ENCODE results near the gene EMX2.

Gene EMX2

DNA sequence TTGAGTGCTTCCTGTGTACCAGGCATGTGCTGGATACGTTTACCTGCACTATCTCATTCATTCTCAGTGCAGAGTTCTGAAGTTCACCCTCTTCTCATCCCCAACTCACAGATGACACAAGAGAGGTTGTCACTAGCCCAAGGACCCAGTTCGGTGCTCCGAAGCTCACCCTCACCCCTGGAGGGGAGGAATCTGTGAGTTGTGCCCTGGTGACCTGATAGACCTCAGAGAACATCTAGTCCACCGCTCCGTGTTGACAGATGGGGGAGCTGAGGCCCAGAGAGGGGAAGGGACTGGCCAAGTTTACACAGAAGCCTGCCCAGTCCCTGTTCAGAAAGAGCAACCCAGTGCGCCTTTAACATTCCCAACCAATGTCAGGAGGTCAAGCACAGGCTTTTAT is 44.8 kb upstream of the EMX2 start:
- Histone ChIP-seq H3K9ac (ENCODE audit: low read length) (no peak overlapping the region), H3K4me3 (ENCODE audit: insufficient read depth, low read length, poor library complexity, severe bottlenecking) (no peak overlapping the region), H4K20me1 (ENCODE audit: low read depth, low read length) (no peaks in the 10 kb centered on the region), H3F3A (ENCODE audit: insufficient read depth) (no peaks in the 10 kb centered on the region), H3K79me2 (ENCODE audit: insufficient read depth, low read length) (no peaks in the 10 kb centered on the region), H3K27me3 (ENCODE audit: low read length) (no peaks in the 10 kb centered on the region), H3K9me3 (ENCODE audit: insufficient read depth, low read length) (no peaks in the 10 kb centered on the region), H2AFZ (ENCODE audit: low read depth, low read length, severe bottlenecking) (no peak overlapping the region), H3K4me2 (ENCODE audit: low read depth, low read length, poor library complexity, severe bottlenecking) (no peak overlapping the region), H3K9me2 (replicated peaks; ENCODE audit: insufficient read depth, low read length) (no peaks in the 10 kb centered on the region), H3K27ac (ENCODE audit: low read depth, low read length) (no peak overlapping the region), H3K36me3 (ENCODE audit: low read length) (no peaks in the 10 kb centered on the region)
- TF ChIP-seq, protein P1, sequence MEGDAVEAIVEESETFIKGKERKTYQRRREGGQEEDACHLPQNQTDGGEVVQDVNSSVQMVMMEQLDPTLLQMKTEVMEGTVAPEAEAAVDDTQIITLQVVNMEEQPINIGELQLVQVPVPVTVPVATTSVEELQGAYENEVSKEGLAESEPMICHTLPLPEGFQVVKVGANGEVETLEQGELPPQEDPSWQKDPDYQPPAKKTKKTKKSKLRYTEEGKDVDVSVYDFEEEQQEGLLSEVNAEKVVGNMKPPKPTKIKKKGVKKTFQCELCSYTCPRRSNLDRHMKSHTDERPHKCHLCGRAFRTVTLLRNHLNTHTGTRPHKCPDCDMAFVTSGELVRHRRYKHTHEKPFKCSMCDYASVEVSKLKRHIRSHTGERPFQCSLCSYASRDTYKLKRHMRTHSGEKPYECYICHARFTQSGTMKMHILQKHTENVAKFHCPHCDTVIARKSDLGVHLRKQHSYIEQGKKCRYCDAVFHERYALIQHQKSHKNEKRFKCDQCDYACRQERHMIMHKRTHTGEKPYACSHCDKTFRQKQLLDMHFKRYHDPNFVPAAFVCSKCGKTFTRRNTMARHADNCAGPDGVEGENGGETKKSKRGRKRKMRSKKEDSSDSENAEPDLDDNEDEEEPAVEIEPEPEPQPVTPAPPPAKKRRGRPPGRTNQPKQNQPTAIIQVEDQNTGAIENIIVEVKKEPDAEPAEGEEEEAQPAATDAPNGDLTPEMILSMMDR (IDR thresholded peaks at IDR 0.05; ENCODE audit: insufficient read depth, low read length, poor library complexity, severe bottlenecking): no peak
- no peak for TF ChIP-seq EZH2phosphoT487 (conservative IDR thresholded peaks at IDR 0.05; ENCODE audit: low read length)

DNA sequence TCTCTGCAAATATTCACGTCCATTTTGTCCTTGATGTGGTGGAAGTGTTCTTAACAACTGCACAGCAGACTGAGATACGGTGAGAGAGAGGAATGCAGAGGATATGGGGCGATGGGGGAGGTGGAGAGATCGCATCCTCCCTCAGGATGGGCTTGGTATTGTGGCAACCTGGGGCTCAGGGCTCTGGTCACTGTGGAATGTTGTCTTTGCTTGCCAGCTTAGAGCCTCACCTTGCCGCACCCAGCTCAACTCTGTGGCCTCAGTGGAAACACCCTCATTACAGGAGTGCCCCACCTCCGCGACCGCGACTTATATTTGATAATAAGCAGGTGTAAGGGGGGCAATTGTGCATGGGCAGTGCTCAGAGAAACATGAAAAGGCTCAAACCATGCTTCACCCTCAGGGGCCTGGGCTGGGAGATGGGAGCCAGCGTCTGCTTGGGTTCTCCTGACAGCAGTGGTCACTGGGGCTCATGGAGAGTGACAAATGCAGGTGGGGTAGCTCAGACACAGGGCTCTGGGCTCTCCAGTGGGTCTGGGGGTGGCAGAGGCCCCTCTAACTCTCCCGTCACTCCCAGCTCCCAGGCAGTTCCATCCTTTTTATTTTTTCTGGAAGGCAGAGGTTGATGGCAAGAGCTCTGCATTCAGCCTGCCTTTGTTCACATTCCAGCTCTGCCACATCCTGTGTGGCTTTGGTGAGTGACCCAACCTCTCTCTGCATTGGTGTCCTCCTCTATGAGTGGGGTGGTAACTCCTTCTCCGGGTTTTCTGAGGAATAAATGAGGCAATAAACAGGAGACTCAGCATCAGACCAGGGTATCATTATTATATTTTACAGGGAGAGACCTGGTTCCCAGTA is 43.1 kb upstream of the EMX2 start:
- Histone ChIP-seq H3K9ac (ENCODE audit: low read length) (no peak overlapping the region), H3K27ac (ENCODE audit: low read depth, low read length) (no peak overlapping the region), H4K20me1 (ENCODE audit: low read depth, low read length) (no peaks in the 10 kb centered on the region), H3F3A (ENCODE audit: insufficient read depth) (no peaks in the 10 kb centered on the region), H3K36me3 (ENCODE audit: low read length) (no peaks in the 10 kb centered on the region), H3K9me2 (replicated peaks; ENCODE audit: insufficient read depth, low read length) (no peaks in the 10 kb centered on the region), H2AFZ (ENCODE audit: low read depth, low read length, severe bottlenecking) (no peak overlapping the region), H3K4me2 (ENCODE audit: low read depth, low read length, poor library complexity, severe bottlenecking) (no peak overlapping the region), H3K79me2 (ENCODE audit: insufficient read depth, low read length) (no peaks in the 10 kb centered on the region), H3K4me3 (ENCODE audit: insufficient read depth, low read length, poor library complexity, severe bottlenecking) (no peak overlapping the region), H3K9me3 (ENCODE audit: insufficient read depth, low read length) (no peaks in the 10 kb centered on the region), H3K27me3 (ENCODE audit: low read length) (no peaks in the 10 kb centered on the region)
- TF ChIP-seq, protein P1 (IDR thresholded peaks at IDR 0.05; ENCODE audit: insufficient read depth, low read length, poor library complexity, severe bottlenecking): no peak
- TF ChIP-seq EZH2phosphoT487 (conservative IDR thresholded peaks at IDR 0.05; ENCODE audit: low read length): no peak

DNA sequence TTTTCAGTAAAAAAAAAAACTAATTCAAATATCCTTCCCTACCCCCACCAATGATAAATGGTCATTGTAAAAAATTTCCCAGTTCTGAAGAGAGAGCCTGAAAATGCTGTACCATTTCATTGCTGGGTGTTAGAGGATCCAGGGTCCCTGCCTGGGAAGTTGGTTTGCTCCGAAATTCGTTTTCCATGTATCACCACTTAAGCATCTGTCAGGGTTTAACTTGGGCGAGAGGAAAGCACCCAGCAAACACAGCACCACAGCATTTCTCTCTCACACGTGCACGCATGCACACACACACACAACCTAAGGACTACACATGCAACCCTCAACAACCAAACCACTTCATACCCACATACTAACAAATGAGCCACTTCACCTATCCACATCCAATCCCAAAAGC is 42.1 kb upstream of the EMX2 start:
- Histone ChIP-seq H3F3A (ENCODE audit: insufficient read depth) (no peaks in the 10 kb centered on the region), H3K9me2 (replicated peaks; ENCODE audit: insufficient read depth, low read length) (no peaks in the 10 kb centered on the region), H3K4me2 (ENCODE audit: low read depth, low read length, poor library complexity, severe bottlenecking) (no peak overlapping the region), H3K4me3 (ENCODE audit: insufficient read depth, low read length, poor library complexity, severe bottlenecking) (no peak overlapping the region), H3K79me2 (ENCODE audit: insufficient read depth, low read length) (no peaks in the 10 kb centered on the region), H3K9ac (ENCODE audit: low read length) (no peak overlapping the region), H3K27ac (ENCODE audit: low read depth, low read length) (no peak overlapping the region), H3K36me3 (ENCODE audit: low read length) (no peaks in the 10 kb centered on the region), H3K9me3 (ENCODE audit: insufficient read depth, low read length) (no peaks in the 10 kb centered on the region), H2AFZ (ENCODE audit: low read depth, low read length, severe bottlenecking) (no peak overlapping the region), H4K20me1 (ENCODE audit: low read depth, low read length) (no peaks in the 10 kb centered on the region), H3K27me3 (ENCODE audit: low read length) (no peaks in the 10 kb centered on the region)
- TF ChIP-seq, protein P1 (IDR thresholded peaks at IDR 0.05; ENCODE audit: insufficient read depth, low read length, poor library complexity, severe bottlenecking): no peak
- TF ChIP-seq EZH2phosphoT487 (conservative IDR thresholded peaks at IDR 0.05; ENCODE audit: low read length): no peak
